Skeletal muscle tissue (tissue), 4 donors: Measurements from ENCODE around the gene FAM174C. TPM values are rescaled to one million over a fixed set of nuclear protein-coding genes. Genes with fewer than 3 reads are reported as not detected.
A peak's percentile ranks its signal among the peaks of the same experiment; 100 is the strongest.

Experiments
- H3K27ac ChIP-seq: one replicate; pipeline ENCODE4 v1.7.0; 2013; ENCODE audit warnings: mild to moderate bottlenecking, low read depth, low read length, inconsistent platforms
- H3K27me3 ChIP-seq, 3 donors: one replicate each; pipeline ENCODE4 v1.7.0; 2013; ENCODE audit warnings: low read length in 3 of 3; ENCODE audit not compliant: control insufficient read depth in 3 of 3, insufficient read depth in 3 of 3
- H3K36me3 ChIP-seq, 3 donors: one replicate each; pipeline ENCODE4 v1.7.0; 2013; ENCODE audit warnings: low read length in 3 of 3; ENCODE audit not compliant: control insufficient read depth in 3 of 3, insufficient read depth in 3 of 3
- H3K4me1 ChIP-seq, 3 donors: one replicate each; pipeline ENCODE4 v1.7.0; 2013; ENCODE audit warnings: low read length in 3 of 3, mild to moderate bottlenecking in 3 of 3; ENCODE audit not compliant: control insufficient read depth in 3 of 3, insufficient read depth in 3 of 3
- H3K4me3 ChIP-seq, 3 donors: one replicate each; pipeline ENCODE4 v1.7.0; 2013; ENCODE audit warnings: low read length in 3 of 3
- H3K9ac ChIP-seq, 3 donors: one replicate each; pipeline ENCODE4 v1.7.0; 2013; ENCODE audit warnings: low read length in 3 of 3, mild to moderate bottlenecking in 3 of 3, moderate library complexity in 2 of 3, low read depth in 1 of 3
- H3K9me3 ChIP-seq, 3 donors: one replicate each; pipeline ENCODE4 v1.7.0; 2013; ENCODE audit warnings: low read length in 3 of 3; ENCODE audit not compliant: control insufficient read depth in 3 of 3
- total RNA-seq: library from RNA; depleted of rRNA; stranded (reverse); fragments of >200 nt; gene quantifications from one replicate; pipeline ENCODE4 v1.2.3, GENCODE V29; 2014
- donor health status: Osteomylitis.

FAM174C gene
- total RNA-seq, 1 donor from 2014 or later = 9.4 TPM

GRCh38 chr19:1250437-1251260, 24.7 kb upstream of the FAM174C start:
- H3K4me1 ChIP-seq = peaks cover 46 to 63% (median 61%) of the 10 kb centered on the region in 3 donors
- H3K4me3 ChIP-seq = peak overlapping the region; percentile 69 to 74 (median 72)
- H3K27ac ChIP-seq = peak overlapping the region; percentile 100
- peak overlapping the region; percentile 20 to 83 (median 69) for H3K9ac ChIP-seq
- H3K9me3 ChIP-seq = no peaks in the 10 kb centered on the region
- peaks cover 15 to 26% (median 19%) of the 10 kb centered on the region in 3 donors for H3K36me3 ChIP-seq
- H3K27me3 ChIP-seq = no peaks in the 10 kb centered on the region

- Histone ChIP-seq H3K27ac (peak overlapping the region; percentile 100), H3K4me1 (peaks cover 38 to 59% (median 58%) of the 10 kb centered on the region in 3 donors), H3K4me3 (peak overlapping the region; percentile 69 to 74 (median 72)), H3K27me3 (no peaks in the 10 kb centered on the region), H3K36me3 (peaks cover 21 to 33% (median 26%) of the 10 kb centered on the region in 3 donors), H3K9ac (peak overlapping the region; percentile 51 to 83 (median 69)), H3K9me3 (no peaks in the 10 kb centered on the region)
Measured at GRCh38 chr19:1251330-1252220, 23.8 kb upstream of the FAM174C start.

- Histone ChIP-seq H3K9me3 (no peaks in the 10 kb centered on the region), H3K9ac (peak overlapping the region in 2 of 3 donors; percentile 69 to 71), H3K27me3 (no peaks in the 10 kb centered on the region), H3K4me1 (peaks cover 38 to 59% (median 54%) of the 10 kb centered on the region in 3 donors), H3K27ac (peak overlapping the region; percentile 100), H3K4me3 (peak overlapping the region in 2 of 3 donors; percentile 72 to 74), H3K36me3 (peaks cover 27 to 39% (median 32%) of the 10 kb centered on the region in 3 donors)
Measured at GRCh38 chr19:1252221-1252820, 23.0 kb upstream of the FAM174C start.

GRCh38 chr19:1252821-1253513, 22.4 kb upstream of the FAM174C start:
- Histone ChIP-seq H3K36me3 (peaks cover 28 to 44% (median 32%) of the 10 kb centered on the region in 3 donors), H3K4me1 (peaks cover 36 to 58% (median 52%) of the 10 kb centered on the region in 3 donors), H3K27ac (peak overlapping the region; percentile 100), H3K9ac (peak overlapping the region; percentile 54 to 80 (median 71)), H3K27me3 (no peaks in the 10 kb centered on the region), H3K4me3 (peak overlapping the region; percentile 46 to 74 (median 64)), H3K9me3 (no peaks in the 10 kb centered on the region)

- peaks cover 28 to 44% (median 32%) of the 10 kb centered on the region in 3 donors for H3K36me3 ChIP-seq
Measured at GRCh38 chr19:1253514-1254080, 21.7 kb upstream of the FAM174C start.

GRCh38 chr19:1254081-1254527, 21.2 kb upstream of the FAM174C start:
- Histone ChIP-seq H3K27me3 (no peaks in the 10 kb centered on the region), H3K4me1 (peaks cover 41 to 55% (median 54%) of the 10 kb centered on the region in 3 donors), H3K9ac (peak overlapping the region in 2 of 3 donors; percentile 62 to 80), H3K36me3 (peaks cover 28 to 44% (median 32%) of the 10 kb centered on the region in 3 donors), H3K27ac (peak overlapping the region; percentile 100), H3K4me3 (peak overlapping the region in 1 of 3 donors; percentile 22), H3K9me3 (no peaks in the 10 kb centered on the region)

More at GRCh38 chr19:1253514-1254080, 21.7 kb upstream of the FAM174C start:
- Histone ChIP-seq H3K27me3 (no peaks in the 10 kb centered on the region), H3K4me1 (peaks cover 37 to 55% (median 54%) of the 10 kb centered on the region in 3 donors), H3K9ac (peak overlapping the region; percentile 54 to 80 (median 69)), H3K4me3 (peak overlapping the region; percentile 33 to 64 (median 46)), H3K9me3 (no peaks in the 10 kb centered on the region), H3K27ac (peak overlapping the region; percentile 100)

GRCh38 chr19:1254530-1255185, 20.7 kb upstream of the FAM174C start:
- H3K4me3 ChIP-seq = peak overlapping the region in 1 of 3 donors; percentile 22
- H3K4me1 ChIP-seq = peaks cover 46 to 60% (median 60%) of the 10 kb centered on the region in 3 donors
- H3K36me3 ChIP-seq = peaks cover 28 to 44% (median 32%) of the 10 kb centered on the region in 3 donors
- H3K9me3 ChIP-seq = no peaks in the 10 kb centered on the region
- peak overlapping the region; percentile 100 for H3K27ac ChIP-seq
- no peaks in the 10 kb centered on the region for H3K27me3 ChIP-seq
- H3K9ac ChIP-seq = peak overlapping the region in 1 of 3 donors; percentile 62
